ENCODE data around the gene EYS. TPM values are rescaled to one million over a fixed set of nuclear protein-coding genes. Genes with fewer than 3 reads are reported as not detected.

EYS gene
- total and polyA plus RNA-seq, 2 experiments from 2014 or later: 0.04 TPM; not detected in 1

- H3K4me2 ChIP-seq (ENCODE audit: unreplicated experiment): no peak overlapping the region
- no peaks in the 10 kb centered on the region for H3K9me2 ChIP-seq (ENCODE audit: insufficient read depth)
- in situ Hi-C loops (cut with MboI): no loop called here
- 0 to 2% methylated on average over 1 of the region's 1 CpG for WGBS, 2 experiments (ENCODE audit: low coverage in 1 of 2, low lambda C conversion rate in 2 of 2, missing lambda C conversion rate in 2 of 2)
- TF ChIP-seq EZH2 (IDR thresholded peaks at IDR 0.05; ENCODE audit: insufficient read depth, poor library complexity, severe bottlenecking) (no peak), EZH2phosphoT487 (IDR thresholded peaks at IDR 0.05; ENCODE audit: insufficient read depth, low read depth) (no peak)
- H3K27ac ChIP-seq: no peak overlapping the region
- no peak overlapping the region for H3K4me3 ChIP-seq
- no peaks in the 10 kb centered on the region for H3F3A ChIP-seq (ENCODE audit: insufficient read depth)
- no peak overlapping the region for H3K9ac ChIP-seq
- no peaks in the 10 kb centered on the region for H4K20me1 ChIP-seq (ENCODE audit: insufficient read depth)
- H3K9me3 ChIP-seq (ENCODE audit: low read depth): peaks cover 10% of the 10 kb centered on the region
- H3K4me1 ChIP-seq (ENCODE audit: insufficient read depth): no peaks in the 10 kb centered on the region
- DNase-seq: no peak
- no peaks in the 10 kb centered on the region for H3K27me3 ChIP-seq (replicated peaks; ENCODE audit: insufficient read depth)
- H2AFZ ChIP-seq: no peak overlapping the region
- H3K36me3 ChIP-seq (ENCODE audit: low read depth): no peaks in the 10 kb centered on the region
- no peaks in the 10 kb centered on the region for H3K79me2 ChIP-seq (ENCODE audit: insufficient read depth)
Observed at GRCh38 chr6:65449926-65450325, 257.1 kb downstream of the EYS start.

DNA sequence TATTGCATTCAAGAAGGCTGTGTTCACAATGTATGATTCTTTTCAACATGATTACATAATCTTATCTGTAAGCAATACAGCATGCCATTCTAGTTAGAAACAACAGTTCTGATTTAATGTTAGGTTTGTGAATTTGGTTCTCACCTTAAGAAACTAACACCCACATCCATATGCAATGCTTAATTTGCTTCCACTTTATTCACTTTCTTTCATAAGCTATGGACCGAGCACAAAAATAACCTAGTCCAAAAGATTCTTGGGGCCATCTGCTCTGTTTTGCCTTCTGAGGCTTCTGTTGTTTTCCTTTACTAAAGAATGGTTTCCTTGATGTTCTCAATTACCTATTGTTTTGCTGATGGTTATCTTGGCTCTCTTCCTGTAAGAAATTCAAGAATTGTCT lies 258.2 kb downstream of the EYS start:
- Histone ChIP-seq H2AFZ (no peak overlapping the region), H3K9me2 (ENCODE audit: insufficient read depth) (no peaks in the 10 kb centered on the region), H3F3A (ENCODE audit: insufficient read depth) (no peaks in the 10 kb centered on the region), H3K79me2 (ENCODE audit: insufficient read depth) (no peaks in the 10 kb centered on the region), H3K4me3 (no peak overlapping the region), H3K27me3 (replicated peaks; ENCODE audit: insufficient read depth) (no peaks in the 10 kb centered on the region), H3K27ac (no peak overlapping the region), H4K20me1 (ENCODE audit: insufficient read depth) (no peaks in the 10 kb centered on the region), H3K4me1 (ENCODE audit: insufficient read depth) (no peaks in the 10 kb centered on the region), H3K4me2 (ENCODE audit: unreplicated experiment) (no peak overlapping the region), H3K9me3 (ENCODE audit: low read depth) (peaks cover 10% of the 10 kb centered on the region), H3K36me3 (ENCODE audit: low read depth) (no peaks in the 10 kb centered on the region), H3K9ac (no peak overlapping the region)
- no peak for TF ChIP-seq EZH2 (IDR thresholded peaks at IDR 0.05; ENCODE audit: insufficient read depth, poor library complexity, severe bottlenecking)
- no peak for TF ChIP-seq EZH2phosphoT487 (IDR thresholded peaks at IDR 0.05; ENCODE audit: insufficient read depth, low read depth)
- 26 to 28% methylated on average over 1 of the region's 1 CpG for WGBS, 2 experiments (ENCODE audit: low coverage in 1 of 2, low lambda C conversion rate in 2 of 2, missing lambda C conversion rate in 2 of 2)
- in situ Hi-C loops (cut with MboI): no loop called here
- no peak for DNase-seq

DNA sequence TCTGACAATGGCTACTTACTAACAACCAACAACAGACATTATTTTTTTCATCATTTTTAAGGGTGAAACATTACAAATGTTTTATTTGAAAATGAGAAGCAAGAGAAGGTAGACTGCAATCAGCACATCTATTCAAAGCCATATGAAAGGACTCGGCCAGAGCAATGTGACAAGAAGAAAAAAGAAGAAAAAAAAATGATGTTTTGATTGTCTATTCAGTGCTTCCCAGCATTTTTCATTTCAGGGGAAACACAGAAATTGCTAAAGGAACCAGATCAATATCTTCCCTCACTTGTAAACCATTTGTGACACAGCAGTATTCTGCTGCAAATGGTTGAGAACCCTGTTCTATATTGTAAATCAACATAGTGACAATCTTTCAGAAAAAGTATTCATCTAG lies 270.7 kb downstream of the EYS start:
- H3K79me2 ChIP-seq (ENCODE audit: insufficient read depth): no peaks in the 10 kb centered on the region
- H3K36me3 ChIP-seq (ENCODE audit: low read depth): no peaks in the 10 kb centered on the region
- no peaks in the 10 kb centered on the region for H3K9me2 ChIP-seq (ENCODE audit: insufficient read depth)
- no peak for TF ChIP-seq EZH2phosphoT487 (IDR thresholded peaks at IDR 0.05; ENCODE audit: insufficient read depth, low read depth)
- no peak for TF ChIP-seq EZH2 (IDR thresholded peaks at IDR 0.05; ENCODE audit: insufficient read depth, poor library complexity, severe bottlenecking)
- in situ Hi-C loops (cut with MboI): no loop called here
- no peak overlapping the region for H3K9ac ChIP-seq
- H3K9me3 ChIP-seq (ENCODE audit: low read depth): no peaks in the 10 kb centered on the region
- DNase-seq: no peak
- H4K20me1 ChIP-seq (ENCODE audit: insufficient read depth): no peaks in the 10 kb centered on the region
- no peaks in the 10 kb centered on the region for H3K27me3 ChIP-seq (replicated peaks; ENCODE audit: insufficient read depth)
- H3K4me3 ChIP-seq: no peak overlapping the region
- 0 to 5% methylated on average over 1 of the region's 1 CpG for WGBS, 2 experiments (ENCODE audit: low coverage in 1 of 2, low lambda C conversion rate in 2 of 2, missing lambda C conversion rate in 2 of 2)
- H3K4me2 ChIP-seq (ENCODE audit: unreplicated experiment): no peak overlapping the region
- H2AFZ ChIP-seq: no peak overlapping the region
- H3K27ac ChIP-seq: no peak overlapping the region
- H3F3A ChIP-seq (ENCODE audit: insufficient read depth): no peaks in the 10 kb centered on the region
- no peaks in the 10 kb centered on the region for H3K4me1 ChIP-seq (ENCODE audit: insufficient read depth)

- no peak overlapping the region for H2AFZ ChIP-seq
- H3K4me3 ChIP-seq: no peak overlapping the region
- in situ Hi-C loops (cut with MboI): no loop called here
- TF ChIP-seq EZH2phosphoT487 (IDR thresholded peaks at IDR 0.05; ENCODE audit: insufficient read depth, low read depth) (no peak), EZH2 (IDR thresholded peaks at IDR 0.05; ENCODE audit: insufficient read depth, poor library complexity, severe bottlenecking) (no peak)
- 26 to 30% methylated on average over 3 of the region's 3 CpGs for WGBS, 2 experiments (ENCODE audit: low coverage in 1 of 2, low lambda C conversion rate in 2 of 2, missing lambda C conversion rate in 2 of 2)
- no peaks in the 10 kb centered on the region for H3K9me2 ChIP-seq (ENCODE audit: insufficient read depth)
- no peaks in the 10 kb centered on the region for H3K79me2 ChIP-seq (ENCODE audit: insufficient read depth)
- no peak for DNase-seq
- H4K20me1 ChIP-seq (ENCODE audit: insufficient read depth): no peaks in the 10 kb centered on the region
- no peaks in the 10 kb centered on the region for H3K27me3 ChIP-seq (replicated peaks; ENCODE audit: insufficient read depth)
- no peaks in the 10 kb centered on the region for H3K9me3 ChIP-seq (ENCODE audit: low read depth)
- H3F3A ChIP-seq (ENCODE audit: insufficient read depth): no peaks in the 10 kb centered on the region
- no peaks in the 10 kb centered on the region for H3K36me3 ChIP-seq (ENCODE audit: low read depth)
- H3K27ac ChIP-seq: no peak overlapping the region
- no peak overlapping the region for H3K4me2 ChIP-seq (ENCODE audit: unreplicated experiment)
- no peaks in the 10 kb centered on the region for H3K4me1 ChIP-seq (ENCODE audit: insufficient read depth)
- no peak overlapping the region for H3K9ac ChIP-seq
Observed at GRCh38 chr6:65416621-65417020, 290.4 kb downstream of the EYS start.

DNA sequence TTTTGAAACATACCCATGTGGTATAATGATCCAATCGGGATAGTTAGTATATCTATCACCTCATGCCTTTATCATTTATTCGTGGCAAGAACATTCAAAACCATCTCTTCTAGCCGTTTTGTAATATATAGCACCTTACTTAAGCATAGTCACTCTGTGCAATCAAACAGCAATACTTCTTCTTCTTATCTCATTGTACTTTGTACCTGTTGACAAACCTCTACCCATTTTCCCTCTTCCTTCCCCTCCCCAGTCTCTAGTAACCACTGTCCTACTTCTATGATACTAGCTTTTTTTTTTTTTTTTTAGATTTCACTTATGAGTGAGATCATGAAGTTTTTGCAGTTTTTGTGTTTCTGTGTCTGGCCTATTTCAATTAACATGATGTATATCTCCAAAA lies 296.7 kb downstream of the EYS start:
- Histone ChIP-seq H4K20me1 (ENCODE audit: insufficient read depth) (no peaks in the 10 kb centered on the region), H3K9me2 (ENCODE audit: insufficient read depth) (no peaks in the 10 kb centered on the region), H3K4me2 (ENCODE audit: unreplicated experiment) (no peak overlapping the region), H3K79me2 (ENCODE audit: insufficient read depth) (no peaks in the 10 kb centered on the region), H3K4me3 (no peak overlapping the region), H3K36me3 (ENCODE audit: low read depth) (no peaks in the 10 kb centered on the region), H2AFZ (no peak overlapping the region), H3K4me1 (ENCODE audit: insufficient read depth) (no peaks in the 10 kb centered on the region), H3K27ac (no peak overlapping the region), H3F3A (ENCODE audit: insufficient read depth) (no peaks in the 10 kb centered on the region), H3K9ac (no peak overlapping the region), H3K27me3 (replicated peaks; ENCODE audit: insufficient read depth) (no peaks in the 10 kb centered on the region), H3K9me3 (ENCODE audit: low read depth) (no peaks in the 10 kb centered on the region)
- DNase-seq: no peak
- in situ Hi-C loops (cut with MboI): no loop called here
- TF ChIP-seq EZH2phosphoT487 (IDR thresholded peaks at IDR 0.05; ENCODE audit: insufficient read depth, low read depth) (no peak), EZH2 (IDR thresholded peaks at IDR 0.05; ENCODE audit: insufficient read depth, poor library complexity, severe bottlenecking) (no peak)
- WGBS, 2 experiments (ENCODE audit: low coverage in 1 of 2, low lambda C conversion rate in 2 of 2, missing lambda C conversion rate in 2 of 2): 10 to 13% methylated on average over 3 of the region's 3 CpGs

Measured in GM23248 (cell line).